ENCODE measurements around the gene BSPH1. TPM values are rescaled to one million over a fixed set of nuclear protein-coding genes. Genes with fewer than 3 reads are reported as not detected.

Gene BSPH1
- not detected in 2 replicates for total RNA-seq

GRCh38 chr19:47992070-47992469 is at the start of gene BSPH1:
Gene BSPH1, minus strand, starts transcription at chr19:47992170. Its CDS starts 89 bp downstream, at chr19:47992081.

GRCh38 chr19:47994209-47994802 is 2.3 kb upstream of the BSPH1 start, which contains the start of gene ELSPBP1:
Gene ELSPBP1, plus strand, starts transcription at chr19:47994632. Its CDS starts 14,036 bp downstream, at chr19:48008668.

Other genes with a start within 250 kb of the BSPH1 start
- gene NOP53, start 246.6 kb downstream of the BSPH1 start, total RNA-seq = 82.9 and 109 TPM in 2 replicates
- 213 and 450 TPM in 2 replicates for gene SELENOW, start 213.5 kb downstream of the BSPH1 start, total RNA-seq
- not detected in 2 replicates for gene TPRX1, start 187.6 kb downstream of the BSPH1 start, total RNA-seq
- gene CRX, start 170.2 kb downstream of the BSPH1 start, total RNA-seq = not detected in 2 replicates
- gene TPRX2, start 132.9 kb downstream of the BSPH1 start, total RNA-seq = not detected in 2 replicates
- gene SULT2A1, start 105.9 kb downstream of the BSPH1 start, total RNA-seq = not detected in 2 replicates
- not detected in 2 replicates for gene ELSPBP1, start 2.5 kb upstream of the BSPH1 start, total RNA-seq
- gene CABP5, start 51.9 kb upstream of the BSPH1 start, total RNA-seq = not detected in 2 replicates
- 34.8 and 64.0 TPM in 2 replicates for gene PLA2G4C, start 118.6 kb upstream of the BSPH1 start, total RNA-seq
- 17.9 and 18.7 TPM in 2 replicates for gene LIG1, start 178.2 kb upstream of the BSPH1 start, total RNA-seq
- 2.3 and 2.9 TPM in 2 replicates for gene ZSWIM9, start 178.5 kb upstream of the BSPH1 start, total RNA-seq